Right forelimb (tissue), 1 donor: ENCODE measurements around the gene PDCL2.
"Not testable (repeated sequence)": the region's sequence is repeated elsewhere in the genome, so short reads cannot be mapped to it uniquely, and the experiment has no call there.

Source experiments
- DNase-seq: peaks from one replicate; pipeline ENCODE4 v3.0.0-alpha.2; 2018

Gene PDCL2, protein sequence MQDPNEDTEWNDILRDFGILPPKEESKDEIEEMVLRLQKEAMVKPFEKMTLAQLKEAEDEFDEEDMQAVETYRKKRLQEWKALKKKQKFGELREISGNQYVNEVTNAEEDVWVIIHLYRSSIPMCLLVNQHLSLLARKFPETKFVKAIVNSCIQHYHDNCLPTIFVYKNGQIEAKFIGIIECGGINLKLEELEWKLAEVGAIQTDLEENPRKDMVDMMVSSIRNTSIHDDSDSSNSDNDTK

GRCh38 chr4:55592014-55592413 lies at the start of gene PDCL2:
Gene PDCL2 (minus strand): TSS chr4:55592245. CDS start chr4:55592109, 136 bp downstream.
- DNase-seq: no peak

GRCh38 chr4:55637272-55637820 lies 45.3 kb upstream of the PDCL2 start:
- no peak for DNase-seq

- no peak for DNase-seq
Measured at GRCh38 chr4:55636656-55636999, 44.6 kb upstream of the PDCL2 start.

DNA sequence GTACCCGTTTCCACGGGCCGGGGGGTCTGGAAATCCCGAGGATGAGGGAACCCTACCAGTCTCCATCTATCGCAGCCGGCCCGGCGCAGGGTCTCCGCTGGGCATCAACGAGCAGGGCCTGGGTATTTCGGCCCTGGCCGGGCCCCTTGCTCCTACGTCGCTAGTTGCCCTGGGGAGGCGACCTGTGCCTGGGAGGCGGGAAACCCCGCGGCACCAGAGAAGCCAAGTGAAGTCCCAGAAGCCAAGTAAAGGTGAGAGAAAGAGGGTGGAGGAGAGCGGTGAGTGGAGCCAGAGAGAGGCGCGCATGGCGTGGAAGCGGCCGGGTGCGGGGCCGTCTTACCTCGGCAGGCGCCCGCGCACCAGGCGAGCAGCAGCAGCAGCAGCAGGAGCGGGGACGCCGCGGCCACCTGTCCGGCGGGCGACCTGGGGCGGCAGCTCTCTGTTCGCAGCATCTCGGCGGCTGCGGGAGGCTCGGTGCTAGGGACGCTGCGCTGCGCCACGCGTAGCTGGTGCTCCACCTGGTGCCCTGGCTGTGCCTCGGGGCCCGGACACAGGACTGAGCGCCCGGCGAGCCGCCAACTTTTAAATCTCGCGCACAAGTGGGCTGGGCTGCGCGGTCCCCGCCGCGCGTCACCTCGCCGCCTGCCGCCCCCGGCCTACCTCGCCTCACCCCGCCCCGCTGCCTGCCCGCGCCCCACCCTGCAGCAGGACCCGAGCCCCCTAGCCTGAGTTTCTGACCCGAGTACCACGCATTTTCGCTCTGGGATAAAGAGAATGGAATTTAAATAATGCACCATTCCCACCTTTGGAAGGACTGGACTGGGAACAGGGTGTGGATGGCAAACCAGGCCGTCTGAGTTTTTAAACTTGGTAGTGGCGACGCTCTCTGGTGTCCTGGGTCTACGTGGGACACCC lies 44.0 kb upstream of the PDCL2 start, which contains the start of gene NMU:
Gene NMU (minus strand): TSS at position 558 of the 915 bp plus-strand sequence. CDS start 106 bp downstream, at position 452.
- peak; percentile 56 for DNase-seq

DNA sequence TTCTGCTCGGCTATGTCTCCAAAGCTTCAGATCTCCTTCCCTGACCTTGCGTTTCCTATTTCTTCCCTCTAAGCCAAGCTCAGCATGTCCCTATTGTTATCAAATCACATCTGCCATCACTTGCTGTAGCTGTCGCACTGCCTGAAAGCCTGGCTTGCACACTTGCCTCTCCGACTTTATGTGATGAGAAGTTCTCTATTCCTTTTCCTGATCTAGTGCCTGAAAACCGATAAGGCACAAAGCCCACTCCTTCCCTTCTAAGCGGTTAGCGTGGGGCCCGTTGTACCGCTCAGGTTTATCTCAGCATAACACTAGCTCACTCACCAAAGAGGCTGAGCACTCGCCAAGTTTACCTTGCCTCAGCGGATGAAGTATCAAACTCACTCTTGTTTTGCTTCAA lies 43.2 kb upstream of the PDCL2 start:
- DNase-seq: no peak

DNA sequence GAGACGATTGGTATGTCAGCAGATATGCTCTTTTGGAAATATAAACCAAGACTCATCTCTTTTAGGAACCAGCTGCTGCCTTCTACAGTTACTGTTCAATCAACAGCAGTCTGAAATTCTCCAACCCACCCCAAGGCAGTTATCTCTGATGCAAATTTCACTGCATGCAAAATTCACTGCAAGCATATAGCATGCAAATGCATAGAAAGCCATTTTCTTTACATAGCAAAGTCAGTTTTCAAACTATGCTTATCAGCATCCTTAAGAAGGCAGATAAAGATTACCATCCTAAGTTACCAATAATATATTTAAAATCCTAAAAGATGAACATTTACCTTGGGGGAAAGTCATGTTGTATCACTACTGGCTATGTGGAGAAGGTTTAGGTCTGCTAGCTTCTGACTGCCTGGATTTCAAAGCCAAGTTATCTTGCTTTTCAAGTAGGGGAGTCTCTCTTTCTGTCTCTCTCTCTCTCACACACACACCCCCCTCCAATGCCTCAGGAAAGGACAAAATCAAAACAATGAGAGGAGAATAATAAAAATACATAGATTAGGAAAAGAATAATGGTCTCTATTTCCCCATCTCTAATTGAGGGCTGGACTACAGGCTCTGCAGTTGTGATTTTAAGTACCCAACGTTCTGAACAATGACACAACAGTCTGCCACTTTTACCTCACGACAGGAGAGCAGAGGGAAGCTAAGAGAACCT lies 42.5 kb upstream of the PDCL2 start:
- DNase-seq: no peak

DNA sequence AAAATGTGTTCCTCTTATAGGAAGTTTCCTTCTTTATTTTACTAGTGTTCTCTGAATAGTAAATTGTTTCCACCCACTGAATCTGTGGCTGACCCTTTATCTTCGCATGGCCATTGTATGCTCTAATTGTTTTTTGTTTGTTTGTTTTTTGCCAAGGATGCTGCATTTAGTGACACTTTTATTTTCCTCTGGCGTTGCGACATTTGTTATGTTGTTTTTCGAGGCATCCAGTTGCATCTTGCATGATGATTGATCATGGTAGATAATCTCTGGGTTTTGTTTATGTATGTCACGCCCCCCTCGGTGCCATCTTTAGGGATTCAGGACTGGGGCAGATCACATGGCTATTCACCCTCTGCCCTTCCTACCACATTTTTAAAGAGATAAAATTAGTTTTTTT lies 41.9 kb upstream of the PDCL2 start:
- DNase-seq: no peak

DNA sequence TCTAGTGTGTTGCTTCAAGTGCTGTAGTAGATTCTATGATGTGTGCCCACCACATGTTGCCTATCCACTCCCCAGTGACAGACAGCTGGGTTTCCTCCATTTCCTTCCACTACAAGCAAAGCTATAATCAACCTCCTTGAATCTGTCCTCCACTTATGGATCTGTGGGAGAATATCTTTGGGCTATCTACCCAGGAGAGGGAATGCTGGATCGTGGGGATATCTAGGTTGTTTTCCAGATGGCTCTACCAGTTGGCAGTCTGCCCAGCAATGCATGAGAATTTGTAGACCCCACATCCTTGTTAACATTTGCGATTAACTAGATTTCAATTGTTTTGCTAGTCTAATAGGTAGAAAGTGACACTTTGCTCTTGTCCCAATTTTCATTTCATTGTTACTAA lies 33.8 kb upstream of the PDCL2 start:
- no peak for DNase-seq

DNA sequence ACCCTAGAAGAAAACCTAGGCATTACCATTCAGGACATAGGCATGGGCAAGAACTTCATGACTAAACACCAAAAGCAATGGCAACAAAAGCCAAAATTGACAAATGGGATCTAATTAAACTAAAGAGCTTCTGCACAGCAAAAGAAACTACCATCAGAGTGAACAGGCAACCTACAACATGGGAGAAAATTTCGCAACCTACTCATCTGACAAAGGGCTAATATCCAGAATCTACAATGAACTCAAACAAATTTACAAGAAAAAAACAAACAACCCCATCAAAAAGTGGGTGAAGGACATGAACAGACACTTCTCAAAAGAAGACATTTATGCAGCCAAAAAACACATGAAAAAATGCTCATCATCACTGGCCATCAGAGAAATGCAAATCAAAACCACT lies 32.0 kb upstream of the PDCL2 start:
- DNase-seq: not testable (repeated sequence)

DNA sequence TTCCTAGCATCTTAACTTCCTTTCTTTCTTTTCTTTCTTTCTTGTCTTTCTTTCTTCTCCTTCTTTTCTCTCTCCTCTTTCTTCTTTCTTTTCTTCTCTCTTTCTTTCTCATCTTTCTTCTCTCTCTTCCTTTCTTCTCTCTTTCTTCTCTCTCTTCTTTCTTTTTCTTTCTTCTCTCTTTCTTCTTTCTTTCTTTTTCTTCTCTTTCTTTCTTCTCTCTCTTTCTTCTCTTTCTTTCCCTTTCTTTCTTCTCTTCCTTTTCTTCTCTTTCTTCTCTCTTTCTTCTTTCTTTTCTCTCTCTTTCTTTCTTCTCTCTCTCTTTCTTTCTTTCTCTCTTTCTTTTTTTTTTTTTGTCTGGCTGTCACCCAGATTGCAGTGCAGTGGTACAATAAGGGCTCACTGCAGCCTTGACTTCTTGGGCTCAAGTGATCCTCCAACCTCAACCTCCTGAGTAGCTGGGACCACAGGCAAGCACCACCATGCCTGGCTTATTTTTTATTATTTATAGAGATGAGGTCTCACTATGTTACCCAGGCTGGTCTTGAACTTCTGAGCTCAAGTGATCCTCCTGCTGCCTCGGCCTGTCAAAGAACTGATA lies 26.6 kb upstream of the PDCL2 start:
- no peak for DNase-seq

- DNase-seq: no peak
Measured at GRCh38 chr4:55617587-55618197, 25.6 kb upstream of the PDCL2 start.

DNA sequence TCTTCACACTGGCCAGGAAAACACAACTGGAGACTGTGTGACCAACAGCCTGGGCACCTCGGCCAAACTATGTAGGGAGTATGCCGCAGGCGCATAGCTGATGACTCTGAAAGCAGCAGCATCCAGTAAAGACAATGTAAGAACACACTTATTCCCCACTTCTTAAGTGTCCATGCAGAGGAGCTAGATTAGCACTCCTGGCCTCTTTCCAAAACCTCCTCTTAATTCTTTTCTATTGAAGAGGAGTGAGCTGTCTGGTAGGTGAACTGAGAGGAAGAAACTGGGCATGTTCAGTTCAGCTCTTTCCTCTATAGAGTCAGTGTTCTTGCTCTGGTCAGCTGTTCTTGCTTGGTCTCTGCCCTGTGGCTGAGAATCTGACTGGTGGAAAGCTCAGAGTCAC lies 23.0 kb upstream of the PDCL2 start:
- no peak for DNase-seq

- no peak for DNase-seq
Measured at GRCh38 chr4:55613621-55614020, 21.6 kb upstream of the PDCL2 start.

- no peak for DNase-seq
Measured at GRCh38 chr4:55612341-55612740, 20.3 kb upstream of the PDCL2 start.

GRCh38 chr4:55611358-55612059 lies 19.5 kb upstream of the PDCL2 start:
- DNase-seq: no peak

DNA sequence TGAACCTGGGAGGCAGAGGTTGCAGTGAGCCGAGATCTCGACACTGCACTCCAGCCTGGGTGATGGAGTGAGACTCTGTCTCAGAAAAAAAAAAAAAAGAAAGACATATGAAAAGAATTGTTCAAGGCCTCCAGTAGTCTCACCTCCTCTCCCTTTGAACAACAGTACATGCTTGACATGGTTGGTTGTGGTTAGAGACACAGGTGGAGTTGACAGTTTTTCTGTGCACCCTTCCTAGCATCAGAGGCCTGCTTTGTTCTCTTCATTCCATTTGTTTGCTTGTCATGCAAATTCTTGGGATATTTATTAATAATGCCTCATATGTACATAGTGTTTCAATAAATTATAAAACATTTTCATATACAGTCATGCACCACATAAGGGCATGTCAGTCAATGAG lies 18.3 kb upstream of the PDCL2 start:
- no peak for DNase-seq

- no peak for DNase-seq
Measured at GRCh38 chr4:55609393-55609866, 17.4 kb upstream of the PDCL2 start.

GRCh38 chr4:55608591-55608990 lies 16.5 kb upstream of the PDCL2 start:
- DNase-seq: no peak

DNA sequence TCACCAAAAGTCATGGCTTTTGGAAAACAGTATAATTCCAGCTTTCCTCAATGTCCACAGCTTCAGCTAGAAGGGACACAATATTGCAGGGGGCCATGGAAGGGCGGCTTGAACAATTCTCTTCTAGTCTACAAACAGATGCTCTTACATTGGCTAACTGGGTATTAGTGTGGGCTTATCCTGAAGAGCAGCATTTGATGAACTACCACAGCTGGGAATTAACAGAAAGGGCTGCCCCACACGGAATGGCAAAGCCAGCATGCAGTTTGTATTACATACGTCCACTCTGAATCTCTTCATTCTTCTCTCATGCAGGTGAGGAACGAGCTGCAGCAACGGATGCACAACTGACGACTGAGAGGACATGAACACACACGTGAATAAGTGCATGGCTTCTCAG lies 13.0 kb upstream of the PDCL2 start:
- DNase-seq: no peak

GRCh38 chr4:55600640-55601039 lies 8.6 kb upstream of the PDCL2 start:
- DNase-seq: no peak

DNA sequence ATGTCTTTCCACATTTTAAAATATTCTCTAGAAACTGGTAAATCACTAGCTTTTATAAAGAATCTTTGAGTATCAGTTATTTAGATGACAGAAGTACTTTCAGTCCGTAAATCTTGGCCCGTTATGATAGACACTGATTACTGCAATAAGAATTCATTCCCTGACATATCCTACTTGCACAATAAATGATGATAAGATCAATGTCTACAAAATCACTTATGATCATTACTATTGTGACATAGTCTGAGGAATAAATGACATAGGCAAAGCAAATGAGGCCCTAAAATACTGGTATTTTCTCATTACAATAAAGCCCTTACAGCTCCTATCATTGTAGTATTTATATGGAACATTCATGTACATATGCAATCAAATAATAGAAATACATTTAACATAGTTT lies 6.6 kb upstream of the PDCL2 start:
- no peak for DNase-seq

GRCh38 chr4:55588160-55588559 lies 3.9 kb downstream of the PDCL2 start:
- DNase-seq: no peak
